ENCODE results near the gene CD180.

The CD180 gene

DNA sequence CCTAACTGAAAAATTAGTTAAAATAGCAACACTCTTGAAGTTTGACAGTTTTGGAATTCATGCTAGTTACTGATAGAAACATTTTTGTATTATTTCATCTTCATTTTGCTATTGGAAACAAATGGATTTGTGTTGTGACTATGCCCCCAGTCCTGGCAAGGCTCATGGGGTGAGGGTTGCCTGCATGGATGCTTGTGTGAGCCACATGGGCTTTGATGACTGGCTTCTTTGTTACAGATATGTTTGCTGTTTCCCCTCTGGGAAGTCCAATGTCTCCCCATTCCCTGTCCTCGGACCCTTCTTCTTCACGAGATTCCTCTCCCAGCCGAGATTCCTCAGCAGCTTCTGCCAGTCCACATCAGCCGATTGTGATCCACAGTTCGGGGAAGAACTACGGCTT, 44.2 kb downstream of the CD180 start:
- H3K9ac ChIP-seq (ENCODE audit: low read depth in 1 of 2, low read length in 2 of 2), result no peak overlapping the region
- H3K36me3 ChIP-seq (ENCODE audit: control insufficient read depth in 1 of 2, insufficient read depth in 2 of 2, low read length in 2 of 2), result peaks cover 11 to 27% of the 10 kb centered on the region in 2 donors

DNA sequence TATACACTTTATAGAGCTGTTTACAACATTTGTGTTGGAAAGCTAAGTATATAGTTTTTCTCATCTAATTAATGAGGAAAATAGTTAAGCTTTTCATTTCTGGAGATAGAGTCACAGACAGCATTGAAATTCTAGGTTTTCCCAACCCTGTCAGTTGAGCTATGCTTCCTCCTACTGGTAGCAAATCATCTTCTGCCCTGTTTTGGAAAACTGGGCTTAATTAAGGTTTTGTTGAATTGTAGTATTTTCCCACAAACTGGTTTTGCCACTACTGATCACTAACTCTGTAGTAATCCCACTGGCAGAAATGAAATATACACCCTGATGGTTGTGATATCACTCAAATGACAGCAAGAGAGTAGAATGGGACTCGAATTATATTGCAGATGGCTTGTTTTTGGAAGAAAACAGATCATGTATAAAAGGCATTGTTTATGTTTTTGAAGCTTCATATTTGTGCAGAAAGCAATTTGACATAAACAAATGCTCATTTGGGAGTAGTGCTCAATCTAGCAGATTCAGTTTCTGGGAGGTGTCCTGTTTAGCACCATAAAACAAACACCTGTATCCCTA, 46.6 kb downstream of the CD180 start:
- H3K27me3 ChIP-seq (ENCODE audit: control insufficient read depth in 1 of 2, insufficient read depth in 2 of 2, low read length in 2 of 2), result no peaks in the 10 kb centered on the region
- H3K9me3 ChIP-seq (ENCODE audit: control insufficient read depth in 1 of 2, low read length in 2 of 2), result no peaks in the 10 kb centered on the region
- no peak overlapping the region for H3K4me3 ChIP-seq (ENCODE audit: low read depth in 1 of 2, low read length in 2 of 2)
- H3K4me1 ChIP-seq (ENCODE audit: control insufficient read depth in 1 of 2, insufficient read depth in 2 of 2, low read length in 2 of 2), result no peaks in the 10 kb centered on the region
- H3K36me3 ChIP-seq (ENCODE audit: control insufficient read depth in 1 of 2, insufficient read depth in 2 of 2, low read length in 2 of 2), result peaks cover 11 to 29% of the 10 kb centered on the region in 2 donors
- no peak overlapping the region for H3K27ac ChIP-seq (ENCODE audit: low read depth, low read length)
- H3K9ac ChIP-seq (ENCODE audit: low read depth in 1 of 2, low read length in 2 of 2), result no peak overlapping the region

More for the DNA sequence above, 44.2 kb downstream of the CD180 start:
- no peaks in the 10 kb centered on the region for H3K27me3 ChIP-seq (ENCODE audit: control insufficient read depth in 1 of 2, insufficient read depth in 2 of 2, low read length in 2 of 2)
- no peak overlapping the region for H3K27ac ChIP-seq (ENCODE audit: low read depth, low read length)
- no peaks in the 10 kb centered on the region for H3K4me1 ChIP-seq (ENCODE audit: control insufficient read depth in 1 of 2, insufficient read depth in 2 of 2, low read length in 2 of 2)
- no peaks in the 10 kb centered on the region for H3K9me3 ChIP-seq (ENCODE audit: control insufficient read depth in 1 of 2, low read length in 2 of 2)
- no peak overlapping the region for H3K4me3 ChIP-seq (ENCODE audit: low read depth in 1 of 2, low read length in 2 of 2)

DNA sequence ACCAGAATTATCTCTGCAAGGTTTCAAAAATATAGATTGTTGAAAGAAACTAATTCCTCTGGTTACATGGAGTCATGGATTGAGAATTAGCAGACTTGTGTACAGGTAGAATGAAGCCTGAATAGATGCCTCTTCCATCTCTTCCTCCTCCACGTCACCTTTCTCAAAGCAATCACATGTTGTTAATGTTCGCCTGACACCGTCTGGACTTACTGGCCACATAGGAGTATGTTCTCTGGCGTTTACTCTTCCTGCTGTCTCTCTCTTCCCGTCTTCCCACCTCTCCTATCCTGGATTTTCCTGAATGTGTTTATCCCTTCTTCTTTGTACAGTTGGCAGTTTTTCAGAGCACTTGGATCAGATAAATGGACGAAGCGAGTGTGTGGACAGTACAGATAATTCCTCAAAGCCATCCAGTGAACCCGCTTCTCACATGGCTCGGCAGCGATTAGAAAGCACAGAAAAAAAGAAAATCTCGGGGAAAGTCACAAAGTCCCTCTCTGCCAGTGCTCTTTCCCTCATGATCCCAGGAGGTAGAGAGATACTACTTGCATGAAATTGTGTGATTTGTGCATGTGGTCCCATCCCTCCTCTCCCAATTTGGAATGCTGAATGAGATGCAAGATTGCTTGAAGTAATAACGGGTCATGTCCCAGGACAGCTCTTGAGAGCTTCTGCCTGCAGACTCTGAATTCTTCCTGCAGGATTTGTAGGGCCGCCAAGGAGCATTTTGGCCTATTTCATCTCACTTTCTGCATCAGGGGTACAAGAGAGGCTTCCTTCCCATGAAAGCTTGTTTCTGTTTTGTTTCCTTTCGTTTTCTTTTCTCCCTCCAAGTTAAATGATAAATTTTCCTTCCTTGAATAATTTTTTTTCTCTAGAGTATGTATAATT, 47.3 kb downstream of the CD180 start:
- Histone ChIP-seq H3K9me3 (ENCODE audit: control insufficient read depth in 1 of 2, low read length in 2 of 2) (no peaks in the 10 kb centered on the region), H3K9ac (ENCODE audit: low read depth in 1 of 2, low read length in 2 of 2) (no peak overlapping the region), H3K36me3 (ENCODE audit: control insufficient read depth in 1 of 2, insufficient read depth in 2 of 2, low read length in 2 of 2) (peaks cover 8 to 27% of the 10 kb centered on the region in 2 donors), H3K27ac (ENCODE audit: low read depth, low read length) (no peak overlapping the region), H3K4me1 (ENCODE audit: control insufficient read depth in 1 of 2, insufficient read depth in 2 of 2, low read length in 2 of 2) (peaks cover 0 to 3% of the 10 kb centered on the region in 2 donors), H3K4me3 (ENCODE audit: low read depth in 1 of 2, low read length in 2 of 2) (no peak overlapping the region), H3K27me3 (ENCODE audit: control insufficient read depth in 1 of 2, insufficient read depth in 2 of 2, low read length in 2 of 2) (no peaks in the 10 kb centered on the region)

DNA sequence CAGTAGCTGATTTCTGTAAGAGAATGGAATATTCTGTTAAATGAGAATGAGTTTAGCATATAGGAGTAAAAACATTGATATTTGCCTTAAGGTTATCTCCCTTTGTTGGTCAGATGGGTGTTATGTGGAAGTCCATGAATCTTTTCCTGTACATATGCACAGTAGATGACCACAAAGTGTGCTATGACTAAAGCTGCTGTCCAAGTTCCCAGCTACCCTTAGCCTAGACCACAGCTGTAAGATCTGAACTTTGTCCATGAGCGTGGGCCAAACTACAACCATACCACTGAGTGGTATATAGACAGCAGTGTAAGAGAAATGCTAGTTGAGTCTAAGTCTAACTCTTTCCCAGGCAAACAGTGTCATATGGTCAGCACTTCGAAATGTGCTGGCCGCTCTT, 48.8 kb downstream of the CD180 start:
- Histone ChIP-seq H3K36me3 (ENCODE audit: control insufficient read depth in 1 of 2, insufficient read depth in 2 of 2, low read length in 2 of 2) (peaks cover 8 to 30% of the 10 kb centered on the region in 2 donors), H3K9me3 (ENCODE audit: control insufficient read depth in 1 of 2, low read length in 2 of 2) (no peaks in the 10 kb centered on the region)

DNA sequence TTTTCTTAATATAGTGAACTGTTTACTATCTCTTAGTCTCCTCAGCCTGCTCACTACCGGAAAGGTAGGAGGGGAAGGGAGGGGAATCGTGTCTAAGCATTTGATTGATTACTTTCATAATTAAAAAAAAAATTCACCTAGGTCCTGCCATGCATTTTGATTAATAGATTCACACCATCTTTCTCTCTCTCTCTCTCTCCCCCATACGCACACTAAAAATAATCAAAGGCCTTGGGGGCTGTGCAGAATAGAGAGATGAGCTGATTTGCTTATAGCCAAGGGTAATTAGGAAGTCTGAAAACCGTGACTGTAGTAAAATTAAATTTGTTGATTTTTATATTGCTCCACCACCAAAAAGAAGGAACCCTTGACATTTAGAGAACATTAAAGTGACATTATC, 49.6 kb downstream of the CD180 start:
- Histone ChIP-seq H3K27me3 (ENCODE audit: control insufficient read depth in 1 of 2, insufficient read depth in 2 of 2, low read length in 2 of 2) (no peaks in the 10 kb centered on the region), H3K4me3 (ENCODE audit: low read depth in 1 of 2, low read length in 2 of 2) (no peak overlapping the region), H3K9me3 (ENCODE audit: control insufficient read depth in 1 of 2, low read length in 2 of 2) (no peaks in the 10 kb centered on the region), H3K27ac (ENCODE audit: low read depth, low read length) (no peak overlapping the region), H3K9ac (ENCODE audit: low read depth in 1 of 2, low read length in 2 of 2) (no peak overlapping the region), H3K36me3 (ENCODE audit: control insufficient read depth in 1 of 2, insufficient read depth in 2 of 2, low read length in 2 of 2) (peaks cover 13 to 31% of the 10 kb centered on the region in 2 donors), H3K4me1 (ENCODE audit: control insufficient read depth in 1 of 2, insufficient read depth in 2 of 2, low read length in 2 of 2) (peaks cover 7 to 13% of the 10 kb centered on the region in 2 donors)

More for the DNA sequence above, 48.8 kb downstream of the CD180 start:
- Histone ChIP-seq H3K27ac (ENCODE audit: low read depth, low read length) (no peak overlapping the region), H3K4me3 (ENCODE audit: low read depth in 1 of 2, low read length in 2 of 2) (no peak overlapping the region), H3K9ac (ENCODE audit: low read depth in 1 of 2, low read length in 2 of 2) (no peak overlapping the region), H3K27me3 (ENCODE audit: control insufficient read depth in 1 of 2, insufficient read depth in 2 of 2, low read length in 2 of 2) (no peaks in the 10 kb centered on the region), H3K4me1 (ENCODE audit: control insufficient read depth in 1 of 2, insufficient read depth in 2 of 2, low read length in 2 of 2) (peaks cover 7 to 13% of the 10 kb centered on the region in 2 donors)

DNA sequence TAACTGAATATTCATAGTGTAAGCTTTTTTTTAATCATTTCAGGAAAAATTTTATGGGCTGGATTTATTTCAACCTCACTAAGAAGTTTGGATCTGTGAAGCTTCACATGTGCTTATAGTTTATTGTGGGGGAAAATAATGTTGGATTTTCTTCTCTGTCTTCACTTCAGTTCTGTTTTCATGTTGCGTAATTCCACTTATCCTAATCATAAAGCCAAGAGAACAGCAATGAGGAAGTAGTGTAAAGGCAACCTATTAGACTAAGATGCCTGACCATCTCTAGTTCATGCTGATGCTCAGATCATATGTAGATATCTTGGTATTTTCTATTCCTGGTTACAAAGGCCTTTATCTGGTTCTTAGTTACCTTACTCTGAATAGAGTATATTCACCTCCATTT, 50.0 kb downstream of the CD180 start:
- Histone ChIP-seq H3K36me3 (ENCODE audit: control insufficient read depth in 1 of 2, insufficient read depth in 2 of 2, low read length in 2 of 2) (peaks cover 13 to 31% of the 10 kb centered on the region in 2 donors), H3K4me1 (ENCODE audit: control insufficient read depth in 1 of 2, insufficient read depth in 2 of 2, low read length in 2 of 2) (peaks cover 7 to 13% of the 10 kb centered on the region in 2 donors), H3K27me3 (ENCODE audit: control insufficient read depth in 1 of 2, insufficient read depth in 2 of 2, low read length in 2 of 2) (no peaks in the 10 kb centered on the region), H3K9me3 (ENCODE audit: control insufficient read depth in 1 of 2, low read length in 2 of 2) (no peaks in the 10 kb centered on the region), H3K4me3 (ENCODE audit: low read depth in 1 of 2, low read length in 2 of 2) (no peak overlapping the region), H3K27ac (ENCODE audit: low read depth, low read length) (no peak overlapping the region), H3K9ac (ENCODE audit: low read depth in 1 of 2, low read length in 2 of 2) (no peak overlapping the region)

DNA sequence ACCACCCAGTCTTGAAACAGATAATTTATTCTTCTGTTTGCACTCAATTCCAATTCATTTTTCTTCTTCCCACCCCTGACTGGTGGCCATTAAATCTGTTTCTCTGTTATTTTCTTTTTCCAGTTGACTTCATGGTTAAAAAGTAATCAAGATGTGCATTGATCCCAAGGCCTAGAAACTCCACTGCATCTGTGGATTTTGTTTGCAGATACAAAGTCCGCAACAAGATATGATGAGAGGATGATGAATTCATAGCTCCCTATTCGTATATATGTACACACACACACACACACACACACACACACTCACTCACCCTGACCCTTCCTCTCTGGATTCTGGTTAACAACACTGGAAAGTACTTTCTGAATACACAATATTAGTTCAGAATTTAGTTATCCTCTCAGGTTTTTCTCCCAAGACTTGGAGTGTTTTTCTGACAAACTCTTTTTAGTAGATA, 52.4 kb downstream of the CD180 start:
- Histone ChIP-seq H3K4me1 (ENCODE audit: control insufficient read depth in 1 of 2, insufficient read depth in 2 of 2, low read length in 2 of 2) (peaks cover 7 to 13% of the 10 kb centered on the region in 2 donors), H3K27ac (ENCODE audit: low read depth, low read length) (no peak overlapping the region), H3K36me3 (ENCODE audit: control insufficient read depth in 1 of 2, insufficient read depth in 2 of 2, low read length in 2 of 2) (peaks cover 13 to 24% of the 10 kb centered on the region in 2 donors), H3K9ac (ENCODE audit: low read depth in 1 of 2, low read length in 2 of 2) (no peak overlapping the region), H3K27me3 (ENCODE audit: control insufficient read depth in 1 of 2, insufficient read depth in 2 of 2, low read length in 2 of 2) (no peaks in the 10 kb centered on the region), H3K9me3 (ENCODE audit: control insufficient read depth in 1 of 2, low read length in 2 of 2) (no peaks in the 10 kb centered on the region), H3K4me3 (ENCODE audit: low read depth in 1 of 2, low read length in 2 of 2) (no peak overlapping the region)

DNA sequence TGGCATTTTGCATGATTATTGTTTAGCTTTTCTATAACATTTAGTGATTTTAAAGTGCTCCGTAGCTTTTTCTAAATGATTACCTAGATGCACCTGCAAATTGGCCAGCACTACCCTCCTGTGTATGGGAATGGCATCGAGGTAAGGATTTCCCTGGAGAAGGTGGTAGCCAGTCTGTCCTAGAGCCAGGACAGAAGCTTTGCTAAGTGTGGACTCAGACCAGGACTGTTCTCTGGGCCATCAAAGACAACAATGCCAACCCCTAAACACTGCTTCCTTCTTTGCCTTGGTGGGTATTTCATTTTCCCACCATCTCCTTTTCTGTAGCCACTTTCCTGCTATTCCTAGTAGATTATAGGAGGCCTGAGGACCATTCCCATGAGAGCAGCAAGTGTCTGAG, 53.0 kb downstream of the CD180 start:
- no peak overlapping the region for H3K27ac ChIP-seq (ENCODE audit: low read depth, low read length)
- H3K27me3 ChIP-seq (ENCODE audit: control insufficient read depth in 1 of 2, insufficient read depth in 2 of 2, low read length in 2 of 2), result no peaks in the 10 kb centered on the region
- H3K4me1 ChIP-seq (ENCODE audit: control insufficient read depth in 1 of 2, insufficient read depth in 2 of 2, low read length in 2 of 2), result peaks cover 7 to 13% of the 10 kb centered on the region in 2 donors
- H3K9me3 ChIP-seq (ENCODE audit: control insufficient read depth in 1 of 2, low read length in 2 of 2), result no peaks in the 10 kb centered on the region
- no peak overlapping the region for H3K9ac ChIP-seq (ENCODE audit: low read depth in 1 of 2, low read length in 2 of 2)
- H3K4me3 ChIP-seq (ENCODE audit: low read depth in 1 of 2, low read length in 2 of 2), result no peak overlapping the region
- H3K36me3 ChIP-seq (ENCODE audit: control insufficient read depth in 1 of 2, insufficient read depth in 2 of 2, low read length in 2 of 2), result peaks cover 13 to 24% of the 10 kb centered on the region in 2 donors

DNA sequence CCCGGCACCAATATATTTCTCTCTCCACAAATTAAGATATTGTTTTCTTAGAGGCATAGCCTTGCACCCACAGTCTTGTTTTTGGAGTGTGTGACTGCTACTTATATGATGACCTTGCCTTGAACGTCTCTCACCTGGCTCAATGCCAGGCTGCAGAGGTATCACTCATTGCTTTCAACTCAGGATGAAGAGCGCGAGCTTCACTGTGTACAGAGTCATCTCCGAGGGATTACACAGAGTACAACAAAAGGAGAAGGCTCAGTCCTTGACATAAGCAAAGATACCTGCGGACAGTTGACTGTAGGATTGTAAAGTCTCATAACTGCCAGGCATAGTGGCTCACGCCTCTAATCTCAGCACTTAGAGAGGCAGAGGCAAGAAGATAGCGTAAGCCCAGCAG, 53.8 kb downstream of the CD180 start:
- Histone ChIP-seq H3K9ac (ENCODE audit: low read depth in 1 of 2, low read length in 2 of 2) (no peak overlapping the region), H3K4me3 (ENCODE audit: low read depth in 1 of 2, low read length in 2 of 2) (no peak overlapping the region), H3K9me3 (ENCODE audit: control insufficient read depth in 1 of 2, low read length in 2 of 2) (no peaks in the 10 kb centered on the region), H3K36me3 (ENCODE audit: control insufficient read depth in 1 of 2, insufficient read depth in 2 of 2, low read length in 2 of 2) (peaks cover 10 to 23% of the 10 kb centered on the region in 2 donors), H3K27me3 (ENCODE audit: control insufficient read depth in 1 of 2, insufficient read depth in 2 of 2, low read length in 2 of 2) (no peaks in the 10 kb centered on the region), H3K4me1 (ENCODE audit: control insufficient read depth in 1 of 2, insufficient read depth in 2 of 2, low read length in 2 of 2) (peaks cover 7 to 13% of the 10 kb centered on the region in 2 donors), H3K27ac (ENCODE audit: low read depth, low read length) (no peak overlapping the region)

DNA sequence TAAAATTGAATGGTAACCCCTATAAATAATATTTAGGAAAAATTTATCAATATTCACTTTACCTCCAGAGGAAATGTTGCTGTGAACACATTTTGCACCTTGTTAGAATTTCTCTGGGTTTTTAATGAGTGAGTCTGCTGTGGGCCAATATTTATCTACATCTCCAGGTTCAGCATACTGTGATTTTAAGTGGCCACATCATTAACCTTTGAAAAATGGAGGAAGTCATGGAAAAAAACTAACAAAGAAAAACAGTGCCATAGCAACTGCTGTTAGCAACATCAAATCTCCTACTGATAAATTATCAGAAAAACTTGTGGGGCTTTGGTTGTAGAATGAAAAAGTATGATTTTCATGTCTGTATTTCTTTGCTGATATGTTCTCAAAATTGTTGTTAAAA, 55.0 kb downstream of the CD180 start:
- H3K27ac ChIP-seq (ENCODE audit: low read depth, low read length), result no peak overlapping the region
- no peak overlapping the region for H3K9ac ChIP-seq (ENCODE audit: low read depth in 1 of 2, low read length in 2 of 2)
- peaks cover 7 to 13% of the 10 kb centered on the region in 2 donors for H3K4me1 ChIP-seq (ENCODE audit: control insufficient read depth in 1 of 2, insufficient read depth in 2 of 2, low read length in 2 of 2)
- H3K27me3 ChIP-seq (ENCODE audit: control insufficient read depth in 1 of 2, insufficient read depth in 2 of 2, low read length in 2 of 2), result no peaks in the 10 kb centered on the region
- H3K36me3 ChIP-seq (ENCODE audit: control insufficient read depth in 1 of 2, insufficient read depth in 2 of 2, low read length in 2 of 2), result peaks cover 9 to 28% of the 10 kb centered on the region in 2 donors
- H3K4me3 ChIP-seq (ENCODE audit: low read depth in 1 of 2, low read length in 2 of 2), result no peak overlapping the region
- no peaks in the 10 kb centered on the region for H3K9me3 ChIP-seq (ENCODE audit: control insufficient read depth in 1 of 2, low read length in 2 of 2)
